ENCODE measurements around the gene TPM1.

Gene TPM1

DNA sequence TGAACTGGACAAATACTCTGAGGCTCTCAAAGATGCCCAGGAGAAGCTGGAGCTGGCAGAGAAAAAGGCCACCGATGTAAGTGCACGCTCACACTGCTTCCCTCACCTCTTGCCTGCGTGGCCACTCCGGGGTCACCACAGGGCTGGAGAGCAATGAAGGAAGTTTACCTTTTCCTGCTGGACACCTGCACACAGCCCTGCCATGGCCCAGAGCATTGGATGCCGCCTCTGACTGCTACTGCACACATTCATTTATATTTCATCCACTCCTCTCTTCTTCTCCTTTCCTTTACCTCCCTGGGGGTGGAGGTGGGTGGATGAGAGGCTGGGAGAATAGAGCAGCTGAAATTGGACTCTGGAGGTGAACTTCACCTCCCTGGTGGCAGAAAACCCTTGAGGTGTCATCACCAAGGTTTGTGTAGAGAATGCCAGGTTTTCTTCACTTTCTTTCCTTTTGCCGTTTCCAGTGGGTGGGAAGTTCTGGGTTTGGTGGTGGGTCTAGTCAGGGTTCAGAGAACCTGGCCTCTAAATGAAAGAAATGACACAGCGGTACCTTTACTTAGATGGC is 1.6 kb downstream of the TPM1 start:
- TF ChIP-seq CTCF (IDR thresholded peaks at IDR 0.05; ENCODE audit: low read depth, low read length), result no peak
- H3K4me3 ChIP-seq (replicated peaks in 1 of 2; ENCODE audit: low read depth in 2 of 2, low read length in 2 of 2), result peak overlapping the region; percentile 65 to 80
- peak in 1 of 2 donors; percentile 19 for DNase-seq (ENCODE audit: low read depth in 2 of 2)

- peak in 1 of 2 donors; percentile 62 for DNase-seq (ENCODE audit: low read depth in 2 of 2)
- no peak for TF ChIP-seq CTCF (IDR thresholded peaks at IDR 0.05; ENCODE audit: low read depth, low read length)
- H3K4me3 ChIP-seq (replicated peaks in 1 of 2; ENCODE audit: low read depth in 2 of 2, low read length in 2 of 2), result peak overlapping the region; percentile 65 to 80
Measured at GRCh38 chr15:63044645-63045464, 2.3 kb downstream of the TPM1 start.

DNA sequence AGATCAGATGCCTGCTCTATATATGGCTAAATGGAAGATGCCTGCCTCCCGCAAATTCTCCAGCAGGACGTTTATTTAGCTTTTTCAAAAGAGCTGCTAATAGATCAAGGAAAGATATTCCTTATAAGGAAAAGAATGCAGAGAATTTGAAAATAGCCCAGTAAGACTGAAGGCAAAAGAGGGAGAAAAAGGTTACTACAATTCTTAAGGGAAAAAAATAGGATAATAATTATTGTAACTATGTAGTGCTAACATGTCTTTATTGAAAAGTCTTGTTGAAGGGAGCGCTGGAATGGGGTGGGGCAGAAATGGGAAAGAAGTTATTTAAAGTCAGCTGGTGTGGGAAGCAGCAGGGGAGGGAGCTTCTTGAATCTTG is 2.9 kb downstream of the TPM1 start:
- H3K4me3 ChIP-seq (replicated peaks in 1 of 2; ENCODE audit: low read depth in 2 of 2, low read length in 2 of 2), result peak overlapping the region in 1 of 2 donors; percentile 65
- no peak for TF ChIP-seq CTCF (IDR thresholded peaks at IDR 0.05; ENCODE audit: low read depth, low read length)
- peak in 1 of 2 donors; percentile 46 for DNase-seq (ENCODE audit: low read depth in 2 of 2)

DNA sequence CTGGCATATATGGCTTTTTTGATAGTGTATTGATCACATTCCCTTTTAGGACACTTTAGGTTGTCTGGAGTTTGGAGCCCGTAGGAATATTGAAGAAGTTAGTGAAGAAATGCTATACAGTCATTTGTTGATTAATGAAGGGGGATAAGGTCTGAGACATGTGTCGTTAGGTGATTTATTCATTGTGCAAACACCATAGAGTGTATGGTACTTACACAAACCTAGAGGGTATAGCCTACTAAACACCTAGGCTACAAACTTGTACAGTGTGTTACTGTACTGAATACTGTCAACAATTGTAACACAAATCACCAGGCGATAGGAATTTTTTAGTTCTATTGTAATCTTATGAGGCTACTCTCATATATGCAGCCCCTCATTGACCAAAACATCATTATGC is 3.3 kb downstream of the TPM1 start:
- TF ChIP-seq CTCF (IDR thresholded peaks at IDR 0.05; ENCODE audit: low read depth, low read length), result no peak
- peak in 1 of 2 donors; percentile 26 for DNase-seq (ENCODE audit: low read depth in 2 of 2)
- H3K4me3 ChIP-seq (replicated peaks in 1 of 2; ENCODE audit: low read depth in 2 of 2, low read length in 2 of 2), result peak overlapping the region in 1 of 2 donors; percentile 65

- peak in 1 of 2 donors; percentile 59 for DNase-seq (ENCODE audit: low read depth in 2 of 2)
- TF ChIP-seq CTCF (IDR thresholded peaks at IDR 0.05; ENCODE audit: low read depth, low read length), result no peak
- peak overlapping the region in 1 of 2 donors; percentile 65 for H3K4me3 ChIP-seq (replicated peaks in 1 of 2; ENCODE audit: low read depth in 2 of 2, low read length in 2 of 2)
Measured at GRCh38 chr15:63046917-63047760, 4.6 kb downstream of the TPM1 start.

- DNase-seq (ENCODE audit: low read depth in 2 of 2), result no peak
- H3K4me3 ChIP-seq (replicated peaks in 1 of 2; ENCODE audit: low read depth in 2 of 2, low read length in 2 of 2), result peak overlapping the region; percentile 38 to 65
- TF ChIP-seq CTCF (IDR thresholded peaks at IDR 0.05; ENCODE audit: low read depth, low read length), result no peak
Measured at GRCh38 chr15:63047792-63048114, 5.2 kb downstream of the TPM1 start.

Data from cardiac fibroblast (primary cell).